Anterior cingulate cortex (tissue), 58 donors: Measurements from ENCODE around the gene ALKBH5.

Experiments
- DNase-seq, 58 donors: peaks; one replicate each; lab custom pipeline; 2025; lab: John Stamatoyannopoulos, UW

ALKBH5 gene

DNA sequence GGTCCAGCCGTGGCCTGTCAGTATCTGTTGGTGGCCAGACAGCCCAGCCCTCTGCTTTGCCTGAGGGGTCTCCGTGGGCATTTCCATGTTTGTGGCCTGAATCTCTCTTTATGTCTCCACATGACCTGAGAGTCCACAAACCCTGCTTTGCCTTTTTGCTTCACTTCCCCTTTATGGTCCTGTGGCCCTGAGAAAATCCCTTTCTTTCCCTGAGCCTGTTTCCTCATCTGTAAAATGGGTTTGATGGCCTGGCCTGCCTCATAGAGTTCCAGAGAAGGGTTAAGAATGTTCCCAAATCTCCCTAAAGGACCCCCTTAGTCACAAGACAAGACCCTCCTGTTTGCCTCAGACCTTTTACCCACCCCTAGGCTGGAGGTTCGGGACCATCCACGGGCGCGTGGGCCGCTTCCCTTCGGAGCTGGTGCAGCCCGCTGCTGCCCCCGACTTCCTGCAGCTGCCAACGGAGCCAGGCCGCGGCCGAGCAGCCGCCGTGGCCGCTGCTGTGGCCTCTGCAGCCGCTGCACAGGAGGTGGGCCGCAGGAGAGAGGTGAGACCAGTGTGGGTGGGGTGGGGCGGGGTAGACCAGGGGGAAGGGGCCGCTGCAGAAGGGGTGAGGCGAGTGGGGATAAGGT, 26.2 kb upstream of the ALKBH5 start:
- no peak for DNase-seq

DNA sequence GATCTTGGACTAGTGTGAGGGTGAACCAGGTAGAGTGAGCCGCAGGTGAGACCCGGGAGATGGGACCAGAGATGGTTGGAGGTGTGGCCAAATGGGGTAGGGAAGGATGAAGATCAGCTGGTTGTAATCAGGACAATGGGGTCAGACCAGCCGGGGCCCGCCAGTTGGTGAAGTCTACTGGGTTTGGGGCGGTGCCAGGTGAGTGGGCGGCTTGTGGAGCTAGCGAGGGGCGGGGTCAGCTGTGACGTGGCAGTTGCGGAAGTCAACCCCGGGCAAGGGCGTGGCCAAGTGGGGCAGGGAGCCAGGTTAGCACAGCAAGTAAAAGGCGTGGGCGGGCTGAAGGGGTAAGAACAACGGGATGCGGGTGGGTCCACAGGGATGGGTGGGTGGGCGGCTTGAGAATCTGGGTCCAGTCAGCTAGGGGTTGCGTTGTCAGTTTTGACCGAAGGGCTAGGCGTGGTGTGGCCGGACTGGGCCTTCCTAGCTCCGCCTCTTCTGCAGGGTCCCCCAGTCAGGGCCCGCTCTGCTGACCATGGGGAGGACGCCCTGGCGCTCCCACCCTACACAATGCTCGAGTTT, 25.5 kb upstream of the ALKBH5 start:
- DNase-seq, result peak in 40 of 58 donors; percentile 4 to 81 (median 30)

DNA sequence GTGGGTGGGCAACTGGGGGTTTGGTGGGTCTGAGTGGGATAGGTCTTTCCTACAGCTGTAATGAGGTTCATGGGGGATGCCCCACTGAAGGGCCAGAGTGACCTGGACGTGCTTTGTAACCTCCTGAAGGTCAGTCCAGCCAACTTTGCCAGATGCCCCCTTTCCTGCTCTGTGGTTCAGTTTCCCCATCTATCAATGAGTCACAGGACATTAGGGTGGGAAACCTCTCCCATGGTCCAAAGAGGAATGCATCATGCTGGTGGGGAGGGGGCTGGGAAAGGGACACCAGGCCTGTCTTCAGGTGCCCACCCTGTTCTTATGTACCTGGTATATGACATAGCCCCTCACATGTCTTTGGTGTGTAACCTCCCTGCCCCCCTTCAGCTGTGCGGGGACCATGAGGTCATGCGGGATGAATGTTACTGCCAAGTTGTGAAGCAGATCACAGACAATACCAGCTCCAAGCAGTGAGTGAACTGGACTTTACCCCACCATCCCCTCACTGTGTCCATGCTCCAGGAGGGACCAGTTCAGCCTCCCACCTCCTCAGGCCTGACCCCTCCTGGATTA, 24.0 kb upstream of the ALKBH5 start:
- DNase-seq, result no peak

DNA sequence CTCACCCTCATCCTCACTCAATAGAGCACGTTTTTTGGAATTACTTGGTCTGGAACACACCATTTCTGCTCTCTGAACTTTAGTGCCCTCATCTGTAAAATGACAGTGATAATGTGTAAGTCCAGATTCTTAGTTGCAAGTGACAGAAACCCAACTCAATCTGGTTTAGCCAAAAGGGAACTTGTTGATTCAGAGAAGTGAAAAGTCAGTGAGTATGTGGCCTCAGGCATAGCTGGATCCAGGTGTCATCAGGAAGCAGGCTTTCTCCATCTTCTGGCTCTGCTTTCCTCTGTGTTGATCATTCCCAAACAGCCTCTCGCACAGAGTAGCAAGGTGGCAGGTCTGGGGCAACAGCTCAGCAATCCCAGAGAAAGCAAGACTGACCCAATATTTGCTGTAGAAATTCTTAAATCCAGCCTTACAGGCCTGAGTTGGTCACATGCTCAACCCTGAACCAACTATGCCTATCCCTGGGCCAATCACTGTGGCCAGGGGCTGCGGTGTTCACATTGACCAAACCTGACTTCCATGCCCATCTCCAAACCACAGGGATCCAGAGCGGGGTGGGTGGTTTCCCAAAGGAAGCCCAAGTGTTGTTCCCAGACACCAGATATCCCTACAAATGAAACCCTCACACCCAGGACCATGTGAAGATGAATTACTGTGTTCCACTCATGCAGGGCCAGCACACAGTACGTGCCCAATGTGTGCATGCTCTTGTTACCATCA, 23.3 kb upstream of the ALKBH5 start:
- no peak for DNase-seq

DNA sequence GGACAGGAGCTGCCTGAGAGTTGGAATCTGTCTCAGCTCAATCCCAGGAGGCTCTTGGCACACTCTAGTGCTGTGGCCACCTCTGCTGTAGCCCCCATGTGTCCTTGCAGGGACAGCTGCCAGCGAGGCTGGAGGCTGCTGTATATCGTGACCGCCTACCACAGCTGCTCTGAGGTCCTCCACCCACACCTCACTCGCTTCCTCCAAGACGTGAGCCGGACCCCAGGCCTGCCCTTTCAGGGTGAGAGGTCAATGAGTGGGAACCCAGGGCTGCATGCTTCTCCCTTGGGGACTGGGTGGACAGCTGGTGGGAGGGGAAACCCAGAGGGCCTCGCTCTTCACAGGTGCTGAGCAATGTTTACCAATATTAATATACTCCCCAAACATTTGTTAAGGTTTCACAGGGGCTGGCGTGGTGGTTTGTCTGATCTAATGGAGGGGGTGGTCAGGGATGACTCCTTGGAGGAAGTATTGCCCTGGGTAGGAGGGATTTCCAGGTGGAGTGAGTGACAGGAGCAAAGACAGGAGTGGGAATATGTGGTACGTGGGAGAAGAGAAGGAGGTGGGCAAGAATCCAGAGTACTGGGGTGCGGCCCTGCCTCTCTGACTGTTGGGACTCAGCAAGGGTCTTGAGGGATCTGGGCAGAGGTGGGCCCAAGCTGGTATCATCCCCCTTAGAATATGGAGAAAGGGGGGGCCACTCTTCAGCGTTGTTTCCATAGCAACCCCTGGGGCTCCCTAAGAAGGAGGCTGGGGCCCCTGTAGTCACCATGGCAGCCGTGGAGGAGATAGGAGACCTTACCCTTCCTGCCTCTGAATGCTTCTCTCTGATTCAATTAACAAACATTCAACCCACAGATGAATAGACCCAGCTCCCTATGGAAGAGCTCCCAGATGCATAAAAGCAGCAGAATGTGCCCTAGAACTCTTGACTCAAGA, 22.2 kb upstream of the ALKBH5 start:
- peak in 6 of 58 donors; percentile 2 to 52 (median 9) for DNase-seq

DNA sequence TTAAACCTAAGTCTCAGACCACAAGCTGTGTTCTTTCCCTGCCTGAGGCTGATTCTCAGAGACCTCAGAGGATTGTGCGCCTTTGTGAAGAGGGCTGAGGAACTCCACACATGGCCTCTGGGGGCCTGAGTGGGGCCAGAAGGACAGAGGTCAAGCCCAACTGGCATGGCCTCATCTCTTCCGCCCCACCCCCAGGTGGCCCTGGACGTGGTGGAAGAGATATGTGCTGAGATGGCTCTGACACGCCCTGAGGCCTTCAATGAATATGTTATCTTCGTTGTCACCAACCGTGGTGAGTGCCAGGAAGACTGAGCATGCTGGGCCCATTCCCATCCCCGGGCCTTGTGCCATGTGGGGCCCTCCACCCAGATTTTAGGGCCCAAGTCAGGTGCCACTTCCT, 20.1 kb upstream of the ALKBH5 start:
- DNase-seq, result no peak

DNA sequence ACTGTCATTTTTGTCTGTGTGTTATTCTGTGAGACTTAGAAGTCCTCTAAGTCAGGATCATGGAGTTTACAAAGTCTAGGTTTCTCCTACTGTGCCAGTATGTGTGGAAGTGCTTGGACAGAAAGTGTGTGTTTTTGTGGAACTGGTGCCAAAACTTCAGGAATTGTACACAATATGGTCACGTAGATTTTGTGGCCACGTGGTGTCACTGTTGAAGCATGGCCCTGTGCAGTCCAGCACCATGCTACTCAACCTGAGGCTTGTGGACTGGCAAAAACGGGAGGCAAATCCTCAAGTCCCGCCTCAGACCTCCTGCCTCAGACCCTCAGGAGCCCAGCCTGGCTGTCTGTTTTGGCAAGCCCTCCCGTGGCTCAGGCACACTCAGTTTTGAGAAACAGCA, 16.7 kb upstream of the ALKBH5 start:
- DNase-seq, result no peak

DNA sequence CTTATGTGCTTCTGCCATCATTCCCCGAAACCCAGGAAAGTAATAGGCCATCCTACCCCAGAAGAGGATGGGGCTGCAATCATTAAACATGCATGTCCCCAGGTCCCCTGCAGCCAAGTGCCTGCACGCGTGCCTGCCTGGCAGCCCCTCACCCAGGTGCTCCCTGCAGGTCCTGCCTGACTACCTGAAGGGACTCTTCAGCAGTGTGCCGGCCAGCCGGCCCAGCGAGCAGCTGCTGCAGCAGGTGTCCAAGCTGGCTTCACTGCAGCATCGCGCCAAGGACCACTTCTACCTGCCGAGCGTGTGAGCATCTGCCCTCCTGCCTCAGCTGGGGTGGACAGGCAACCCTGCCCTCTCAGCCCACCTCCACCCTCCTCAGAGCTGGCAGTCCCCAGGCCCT, 16.2 kb upstream of the ALKBH5 start:
- DNase-seq, result no peak

DNA sequence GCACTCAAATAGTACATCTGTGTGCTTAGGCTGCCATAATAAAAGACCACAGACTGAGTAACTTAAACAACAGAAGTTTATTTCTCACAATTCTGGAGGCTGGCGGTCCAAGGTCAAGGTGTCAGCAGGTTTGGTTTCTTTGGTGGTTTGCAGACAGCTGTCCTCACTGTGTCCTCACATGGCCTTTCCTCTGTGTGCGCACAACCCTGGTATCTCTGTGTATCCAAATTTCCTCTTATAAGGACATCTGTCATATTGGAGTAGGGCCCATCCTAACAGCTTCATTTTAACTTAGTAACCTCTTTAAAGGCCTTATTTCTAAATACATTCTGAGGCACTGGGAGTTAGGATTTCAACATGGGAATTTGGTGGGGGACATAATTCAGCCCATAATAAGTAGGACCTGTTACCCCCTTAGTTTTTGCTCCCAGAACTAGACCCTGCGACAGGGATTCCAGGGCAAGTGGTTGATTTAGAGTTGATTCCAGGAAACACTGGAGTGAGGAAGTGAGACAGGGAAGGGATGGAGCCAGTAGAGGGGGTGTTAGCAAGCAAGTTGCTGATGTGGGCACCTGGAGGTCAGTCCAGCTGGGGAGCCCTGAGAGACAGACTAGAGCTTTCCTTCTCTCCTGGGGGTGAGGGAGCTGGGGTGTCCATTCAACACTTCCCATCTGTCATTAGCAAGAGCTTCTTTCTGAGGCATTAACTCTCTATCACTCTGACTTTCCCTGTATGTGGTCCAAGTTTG, 10.9 kb upstream of the ALKBH5 start:
- no peak for DNase-seq

DNA sequence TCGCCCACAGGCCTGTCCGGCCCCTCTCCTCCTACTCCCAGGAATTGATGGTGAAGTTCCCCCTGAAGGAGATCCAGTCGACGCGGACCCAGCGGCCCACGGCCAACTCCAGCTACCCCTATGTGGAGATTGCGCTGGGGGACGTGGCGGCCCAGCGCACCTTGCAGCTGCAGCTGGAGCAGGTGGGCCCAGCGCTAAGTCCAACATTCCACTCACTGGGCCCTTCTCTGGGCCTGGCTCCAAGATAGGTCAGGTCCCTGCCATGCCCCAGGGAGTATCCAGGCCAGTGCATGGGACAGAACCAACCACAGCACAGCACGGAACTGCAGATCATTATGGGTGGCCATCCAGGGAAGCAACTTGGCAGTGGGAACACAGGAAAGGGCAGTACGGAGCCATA, 9.9 kb upstream of the ALKBH5 start:
- DNase-seq, result no peak

DNA sequence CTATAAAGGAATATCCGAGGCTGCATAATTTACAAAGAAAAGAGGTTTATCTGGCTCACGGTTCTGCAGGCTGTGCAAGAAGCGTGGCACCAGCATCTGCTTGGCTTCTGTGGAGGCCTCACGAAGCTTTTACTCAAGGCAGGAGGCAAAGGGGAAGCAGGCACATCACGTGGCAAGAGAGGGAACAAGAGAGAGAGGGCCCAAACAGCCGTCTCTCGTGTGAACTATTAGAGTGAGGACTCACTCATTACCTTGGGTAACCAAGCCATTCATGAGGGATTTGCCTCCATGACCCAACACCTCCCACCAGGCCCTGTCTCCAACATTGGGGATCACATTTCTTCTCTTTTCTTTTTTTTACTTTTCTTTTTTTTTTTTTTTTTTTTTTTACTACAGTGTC, 7.5 kb upstream of the ALKBH5 start:
- peak in 5 of 58 donors; percentile 8 to 23 (median 23) for DNase-seq

DNA sequence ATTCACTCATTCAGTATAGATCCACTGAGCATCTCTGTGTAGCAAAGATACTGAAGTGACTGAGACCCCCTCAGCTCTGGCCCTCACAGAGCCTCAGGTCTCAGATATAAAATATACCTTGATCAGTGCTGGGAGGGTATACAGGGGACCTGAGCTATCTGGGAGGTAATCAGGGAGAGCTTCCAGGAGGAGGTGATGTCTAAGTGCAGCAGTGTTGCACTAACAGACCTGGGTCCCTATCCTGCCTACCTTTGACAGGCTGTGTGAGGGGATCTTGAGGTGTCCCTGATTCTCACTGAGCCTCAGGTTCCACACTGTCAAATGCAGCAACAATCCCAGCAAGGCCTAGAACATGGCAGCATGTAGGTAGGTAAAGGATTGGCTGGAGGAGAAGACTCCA, 6.5 kb upstream of the ALKBH5 start:
- no peak for DNase-seq

DNA sequence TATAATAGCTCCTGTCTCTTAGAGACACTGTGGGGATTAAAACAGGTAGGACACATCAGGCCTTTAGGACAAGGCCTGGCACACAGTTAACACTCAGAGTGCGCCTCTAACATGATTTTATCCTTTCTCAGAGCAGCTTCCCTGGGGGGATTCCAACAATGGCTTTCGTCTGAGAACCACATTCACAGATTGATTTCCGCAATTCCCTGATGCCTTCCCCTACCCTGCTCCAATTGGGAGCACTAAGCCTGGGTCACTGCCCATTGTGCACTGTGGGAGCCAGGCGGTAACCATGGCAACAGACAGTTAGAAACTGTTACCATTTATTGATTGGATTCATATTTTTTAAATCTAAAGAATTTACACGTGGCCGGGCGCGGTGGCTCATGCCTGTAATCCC, 5.9 kb upstream of the ALKBH5 start:
- no peak for DNase-seq

DNA sequence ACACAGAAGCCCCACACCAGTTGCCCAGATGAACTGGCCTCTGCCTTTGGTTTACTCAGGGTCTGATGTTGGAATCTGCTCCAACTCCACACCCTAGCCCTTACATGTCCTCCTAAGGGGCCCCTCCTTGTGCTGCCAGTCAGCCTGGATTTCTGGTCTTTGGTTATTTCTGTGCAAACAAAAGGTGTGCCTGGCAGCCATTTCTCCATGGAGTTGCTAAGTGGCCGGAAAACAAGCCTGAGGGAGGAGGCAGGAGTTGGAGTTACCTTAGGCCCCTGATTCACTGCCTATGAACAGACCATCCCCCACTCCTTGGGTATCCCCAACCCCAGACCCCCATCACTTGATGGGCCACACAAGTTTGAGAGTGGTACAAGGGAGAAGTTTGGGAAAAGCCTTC, 4.4 kb upstream of the ALKBH5 start:
- no peak for DNase-seq

DNA sequence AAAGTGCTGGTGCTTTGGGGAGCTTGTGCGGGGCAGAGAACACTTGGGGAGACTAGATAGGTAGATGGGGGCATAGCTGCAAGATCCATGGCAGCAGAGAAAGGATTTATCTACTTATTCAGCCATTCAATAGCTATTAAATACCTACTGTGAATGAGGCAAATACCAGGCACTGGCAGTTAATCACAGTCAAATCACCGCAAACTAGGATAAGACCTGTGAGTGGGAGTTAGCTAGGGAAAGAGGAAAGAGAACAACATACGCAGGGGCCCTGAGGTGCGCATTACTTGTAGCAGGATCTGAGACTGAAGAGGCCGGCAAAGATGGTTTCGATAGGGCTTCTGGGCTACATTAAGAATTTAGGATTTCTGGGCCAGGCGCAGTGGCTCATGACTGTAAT, 3.8 kb upstream of the ALKBH5 start:
- no peak for DNase-seq

DNA sequence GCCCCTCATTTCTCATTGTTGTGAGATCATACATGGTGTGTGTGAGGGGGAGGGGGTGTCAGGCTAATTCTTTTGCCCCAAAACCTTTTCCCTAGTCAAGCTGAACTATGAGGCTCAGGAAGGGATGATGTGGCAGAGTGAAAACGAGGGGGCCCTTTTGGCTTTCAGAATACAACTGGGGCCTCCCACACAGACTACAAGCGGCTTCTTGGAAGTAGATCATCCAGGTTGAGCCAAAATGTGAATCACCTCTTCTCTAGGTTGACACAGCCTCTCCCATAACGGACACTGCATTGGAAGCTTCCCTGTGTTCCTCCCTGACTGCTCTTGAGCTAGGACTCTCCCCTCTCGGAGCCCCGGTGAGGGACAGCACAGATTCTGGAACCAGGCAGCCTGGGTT, 2.3 kb upstream of the ALKBH5 start:
- no peak for DNase-seq

DNA sequence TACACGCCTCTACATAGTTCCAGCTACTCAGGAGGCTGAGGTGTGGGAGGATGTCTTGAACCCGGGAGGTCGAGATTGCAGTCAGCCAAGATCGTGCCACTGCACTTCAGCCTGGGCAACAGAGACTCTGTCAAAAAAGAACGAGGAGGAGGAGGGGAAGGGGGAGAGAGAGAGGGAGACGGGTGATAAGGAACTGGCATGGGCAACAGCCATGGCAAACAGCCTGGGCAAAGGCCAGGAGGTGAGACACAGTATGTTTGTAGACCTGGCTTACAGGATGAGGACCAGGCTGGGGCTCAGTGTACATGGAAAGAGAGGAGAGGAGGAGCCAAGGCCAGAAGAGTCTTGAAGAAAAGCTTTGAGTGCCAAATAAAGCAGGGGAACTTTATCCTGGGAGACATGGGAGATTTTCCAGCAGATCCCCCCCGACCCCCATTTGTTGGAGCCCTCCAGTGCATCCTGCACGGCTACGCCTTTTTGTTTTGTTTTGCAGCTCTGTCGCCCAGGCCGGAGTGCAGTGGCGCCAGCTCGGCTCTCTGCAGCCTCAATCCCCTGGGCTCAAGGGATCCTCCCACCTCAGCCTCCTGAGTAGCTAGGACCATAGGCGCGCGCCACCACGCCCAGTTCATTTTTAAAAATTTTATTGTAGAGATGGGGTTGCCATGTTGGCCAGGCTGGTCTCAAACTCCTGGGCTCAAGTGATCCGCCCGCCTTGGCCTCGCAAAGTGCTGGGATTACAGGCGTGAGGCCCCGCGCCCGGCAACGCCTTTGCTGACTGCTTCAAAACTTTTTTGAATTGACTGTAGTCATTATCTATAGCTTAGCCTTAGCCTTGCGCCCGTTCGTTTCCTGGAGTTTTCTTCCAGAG, 1.3 kb upstream of the ALKBH5 start:
- peak in 1 of 58 donors; percentile 52 for DNase-seq

DNA sequence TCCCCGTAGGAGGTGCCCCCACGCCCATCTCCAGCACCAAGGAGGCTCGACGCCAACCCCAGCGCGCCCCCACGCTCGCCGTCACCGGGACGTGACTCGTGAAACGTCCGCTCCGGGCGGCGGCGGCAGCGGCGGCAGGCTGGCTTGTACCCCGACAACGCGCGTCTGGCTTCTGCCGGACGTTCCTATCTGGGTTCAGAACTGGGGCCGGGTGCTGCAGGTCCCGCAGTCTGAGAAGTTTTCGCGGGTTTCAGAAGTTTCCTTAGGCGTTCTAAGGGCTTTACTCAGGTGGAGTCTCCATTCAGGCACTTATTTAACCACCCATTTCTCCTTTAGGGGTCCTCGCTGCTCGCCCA, 672 bp upstream of the ALKBH5 start:
- DNase-seq, result peak in 49 of 58 donors; percentile 59 to 94 (median 86)
